SK-N-MC (cell line): ENCODE measurements around the gene NIPAL3.
"Not testable (repeated sequence)": the region's sequence is repeated elsewhere in the genome, so short reads cannot be mapped to it uniquely, and the experiment has no call there.

Experiments
- EZH2 ChIP-seq: fragments of 200-600 bp; sonication (generic); IDR thresholded peaks from one replicate; pipeline ENCODE4 v1.6.1; 2017; ENCODE audit warnings: antibody characterized with exemption
- POLR2AphosphoS5 ChIP-seq: IDR thresholded peaks from 2 replicates; pipeline ENCODE4 v1.6.1; 2012; ENCODE audit warnings: mild to moderate bottlenecking, low read depth, low read length, borderline replicate concordance

DNA sequence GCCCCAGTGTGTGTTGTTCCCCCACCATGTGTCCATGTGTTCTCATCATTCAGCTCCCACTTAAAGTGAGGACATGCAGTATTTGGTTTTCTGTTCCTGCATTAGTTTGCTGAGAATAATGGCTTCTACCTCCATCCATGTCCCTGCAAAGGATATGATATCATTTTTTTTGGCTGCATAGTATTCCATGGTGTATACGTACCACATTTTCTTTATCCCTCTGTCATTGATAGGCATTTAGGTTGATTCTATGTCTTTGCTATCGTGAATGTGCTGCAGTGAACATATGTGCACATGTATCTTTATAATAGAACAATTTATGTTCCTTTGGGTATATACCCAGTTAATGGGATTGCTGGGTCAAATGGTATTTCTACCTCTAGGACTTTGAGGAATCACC is 30.8 kb downstream of the NIPAL3 start:
- TF ChIP-seq EZH2, POLR2AphosphoS5: not testable (repeated sequence)
